SU-DHL-6 (cell line): ENCODE measurements around the gene RHOT2.

Experiments used
- H2AFZ ChIP-seq: fragments of 200-600 bp; sonication (generic); 2 replicates; pipeline ENCODE4 v1.6.1; 2014; ENCODE audit warnings: low read depth, mild to moderate bottlenecking, moderate library complexity, mixed read lengths, antibody characterized with exemption, low read length; ENCODE audit not compliant: severe bottlenecking
- H3F3A ChIP-seq: fragments of 200-600 bp; shearing (Covaris generic); 2 replicates; pipeline ENCODE4 v1.6.0; 2016; ENCODE audit warnings: antibody characterized with exemption, mild to moderate bottlenecking; ENCODE audit not compliant: insufficient read depth
- H3K27ac ChIP-seq: fragments of 200-600 bp; sonication (generic); 2 replicates; pipeline ENCODE4 v1.5.1; 2016; ENCODE audit warnings: low read depth, mild to moderate bottlenecking, low read length, moderate library complexity, mixed read lengths
- H3K27me3 ChIP-seq: fragments of 200-600 bp; sonication (generic), shearing (Covaris generic); 2 replicates; pipeline ENCODE4 v1.6.0; 2014; ENCODE audit warnings: mild to moderate bottlenecking, low read length
- H3K36me3 ChIP-seq: fragments of 200-600 bp; sonication (generic); 2 replicates; pipeline ENCODE4 v1.6.1; 2014; ENCODE audit warnings: mild to moderate bottlenecking, low read length, mixed read lengths
- H3K4me2 ChIP-seq: fragments of 300-600, 200-600 bp; shearing (Covaris generic), sonication (generic); 2 replicates; pipeline ENCODE4 v1.6.0; 2014; ENCODE audit warnings: low read length, low read depth, mild to moderate bottlenecking; ENCODE audit not compliant: poor library complexity, severe bottlenecking
- H3K4me3 ChIP-seq: fragments of 200-600 bp; sonication (generic); 2 replicates; pipeline ENCODE4 v1.5.1; 2014; ENCODE audit warnings: antibody characterized with exemption, low read length, mild to moderate bottlenecking, mixed read lengths; ENCODE audit not compliant: insufficient read depth, poor library complexity, severe bottlenecking
- H3K79me2 ChIP-seq: fragments of 200-600 bp; sonication (generic); 2 replicates; pipeline ENCODE4 v1.6.1; 2014; ENCODE audit warnings: mild to moderate bottlenecking, low read length, moderate library complexity; ENCODE audit not compliant: insufficient read depth
- H3K9ac ChIP-seq: fragments of 200-600 bp; sonication (generic); 2 replicates; pipeline ENCODE4 v1.7.0; 2014; ENCODE audit warnings: mild to moderate bottlenecking, low read length
- H3K9me2 ChIP-seq: fragments of 200-600 bp; sonication (generic); replicated peaks from 2 replicates; pipeline ENCODE4 v1.6.1; 2014; ENCODE audit warnings: low read length; ENCODE audit not compliant: insufficient read depth
- H3K9me3 ChIP-seq: fragments of 200-600 bp; sonication (generic); 2 replicates; pipeline ENCODE4 v1.6.1; 2014; ENCODE audit warnings: low read length, mixed read lengths; ENCODE audit not compliant: insufficient read depth
- H4K20me1 ChIP-seq: fragments of 200-600 bp; sonication (generic); 2 replicates; pipeline ENCODE4 v1.6.1; 2014; ENCODE audit warnings: low read depth, mild to moderate bottlenecking, antibody characterized with exemption, low read length, moderate library complexity, mixed read lengths
- EZH2phosphoT487 ChIP-seq: fragments of 200-600 bp; sonication (generic), shearing (Covaris generic); conservative IDR thresholded peaks from 2 replicates; pipeline ENCODE4 v1.6.1; 2018; ENCODE audit warnings: mild to moderate bottlenecking, antibody characterized with exemption, low read length, moderate library complexity, mixed read lengths
- TF ChIP-seq, protein P1 (sequence below): fragments of 200-600 bp; sonication (generic); IDR thresholded peaks from one replicate; pipeline ENCODE4 v1.5.1; 2017; ENCODE audit warnings: antibody characterized with exemption, mild to moderate bottlenecking, low read length, moderate library complexity; ENCODE audit not compliant: insufficient read depth, poor library complexity, severe bottlenecking

The RHOT2 gene

DNA sequence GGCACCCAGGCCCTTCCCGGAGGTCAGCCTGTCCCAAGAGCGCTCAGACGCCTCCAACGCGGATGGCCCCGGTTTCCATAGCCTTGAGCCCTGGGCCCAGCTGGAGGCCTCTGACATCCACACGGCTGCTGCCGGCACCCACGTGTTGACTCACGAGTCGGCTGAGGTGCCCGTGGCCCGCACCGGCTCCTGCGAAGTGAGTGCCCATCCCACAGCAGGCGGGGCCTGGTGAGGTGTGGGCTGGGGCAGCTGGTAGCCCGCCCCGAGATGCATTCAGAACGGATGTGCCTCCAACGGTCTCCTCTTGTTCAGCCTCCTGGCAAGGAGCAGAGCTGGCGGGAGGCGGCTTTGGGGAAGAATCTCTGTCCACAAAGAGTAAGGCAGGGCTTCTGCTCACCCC lies 16.1 kb upstream of the RHOT2 start:
- Histone ChIP-seq H3K27me3 (no peaks in the 10 kb centered on the region), H3K4me2 (no peak overlapping the region), H3K4me3 (no peak overlapping the region), H4K20me1 (no peaks in the 10 kb centered on the region), H3K79me2 (peaks cover 6% of the 10 kb centered on the region; the same call in 1 of the 2 replicates), H2AFZ (no peak overlapping the region), H3K9me2 (no peaks in the 10 kb centered on the region), H3K36me3 (no peaks in the 10 kb centered on the region), H3K27ac (no peak overlapping the region), H3K9ac (no peak overlapping the region), H3K9me3 (no peaks in the 10 kb centered on the region), H3F3A (peaks cover 9% of the 10 kb centered on the region; the same call in 1 of the 2 replicates)
- TF ChIP-seq EZH2phosphoT487, result no peak
- TF ChIP-seq, protein P1, sequence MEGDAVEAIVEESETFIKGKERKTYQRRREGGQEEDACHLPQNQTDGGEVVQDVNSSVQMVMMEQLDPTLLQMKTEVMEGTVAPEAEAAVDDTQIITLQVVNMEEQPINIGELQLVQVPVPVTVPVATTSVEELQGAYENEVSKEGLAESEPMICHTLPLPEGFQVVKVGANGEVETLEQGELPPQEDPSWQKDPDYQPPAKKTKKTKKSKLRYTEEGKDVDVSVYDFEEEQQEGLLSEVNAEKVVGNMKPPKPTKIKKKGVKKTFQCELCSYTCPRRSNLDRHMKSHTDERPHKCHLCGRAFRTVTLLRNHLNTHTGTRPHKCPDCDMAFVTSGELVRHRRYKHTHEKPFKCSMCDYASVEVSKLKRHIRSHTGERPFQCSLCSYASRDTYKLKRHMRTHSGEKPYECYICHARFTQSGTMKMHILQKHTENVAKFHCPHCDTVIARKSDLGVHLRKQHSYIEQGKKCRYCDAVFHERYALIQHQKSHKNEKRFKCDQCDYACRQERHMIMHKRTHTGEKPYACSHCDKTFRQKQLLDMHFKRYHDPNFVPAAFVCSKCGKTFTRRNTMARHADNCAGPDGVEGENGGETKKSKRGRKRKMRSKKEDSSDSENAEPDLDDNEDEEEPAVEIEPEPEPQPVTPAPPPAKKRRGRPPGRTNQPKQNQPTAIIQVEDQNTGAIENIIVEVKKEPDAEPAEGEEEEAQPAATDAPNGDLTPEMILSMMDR, result no peak

DNA sequence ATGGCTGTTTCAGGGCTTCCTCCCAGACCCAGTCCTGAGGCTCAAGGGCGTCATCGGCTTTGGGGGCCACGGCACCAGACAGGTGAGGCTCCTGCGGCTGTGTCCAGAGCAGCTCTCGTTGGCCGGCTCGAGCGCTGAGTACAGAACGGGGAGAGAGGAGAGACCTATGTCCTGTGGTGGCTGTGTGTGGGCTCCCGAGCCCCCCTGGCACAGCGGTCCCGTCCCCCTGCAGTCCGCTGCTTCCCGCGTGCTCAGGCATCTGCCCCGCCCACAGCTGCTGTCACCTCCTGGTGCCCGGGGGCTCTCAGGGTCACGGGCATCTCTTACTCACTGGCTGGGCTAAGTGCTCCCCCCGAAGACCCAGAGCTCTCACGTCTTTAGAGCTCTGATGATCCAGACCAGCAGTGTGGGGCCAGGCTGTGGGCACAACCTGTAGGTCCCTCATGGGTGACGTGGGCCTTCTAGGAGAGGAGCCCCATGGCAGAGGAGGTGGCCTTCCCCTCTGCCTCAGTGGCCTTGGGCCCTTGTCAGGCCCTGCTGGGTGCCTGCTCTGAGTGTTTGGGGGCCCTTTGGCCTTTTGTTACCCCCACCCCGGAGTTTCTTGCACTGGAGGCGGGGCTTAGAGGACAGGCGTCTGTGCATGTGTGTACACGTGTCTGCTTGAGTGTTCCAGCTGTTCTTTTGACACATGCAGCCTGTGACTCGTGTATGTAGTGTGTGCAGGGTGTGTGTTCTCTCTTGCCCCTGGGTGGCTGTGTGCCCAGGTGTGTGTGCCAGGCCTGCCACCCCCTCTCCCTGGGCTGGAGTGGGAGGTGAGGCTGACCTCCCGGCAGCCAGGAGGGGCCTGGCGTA lies 15.3 kb upstream of the RHOT2 start:
- Histone ChIP-seq H3K79me2 (peaks cover 6% of the 10 kb centered on the region; the same call in 1 of the 2 replicates), H3K36me3 (no peaks in the 10 kb centered on the region), H3K27ac (no peak overlapping the region), H3K9ac (no peak overlapping the region), H3K9me3 (no peaks in the 10 kb centered on the region), H3K4me2 (no peak overlapping the region), H3F3A (peaks cover 9% of the 10 kb centered on the region; the same call in 1 of the 2 replicates), H2AFZ (no peak overlapping the region), H3K4me3 (no peak overlapping the region), H3K9me2 (no peaks in the 10 kb centered on the region), H3K27me3 (no peaks in the 10 kb centered on the region), H4K20me1 (no peaks in the 10 kb centered on the region)
- TF ChIP-seq, protein P1, result no peak
- no peak for TF ChIP-seq EZH2phosphoT487

DNA sequence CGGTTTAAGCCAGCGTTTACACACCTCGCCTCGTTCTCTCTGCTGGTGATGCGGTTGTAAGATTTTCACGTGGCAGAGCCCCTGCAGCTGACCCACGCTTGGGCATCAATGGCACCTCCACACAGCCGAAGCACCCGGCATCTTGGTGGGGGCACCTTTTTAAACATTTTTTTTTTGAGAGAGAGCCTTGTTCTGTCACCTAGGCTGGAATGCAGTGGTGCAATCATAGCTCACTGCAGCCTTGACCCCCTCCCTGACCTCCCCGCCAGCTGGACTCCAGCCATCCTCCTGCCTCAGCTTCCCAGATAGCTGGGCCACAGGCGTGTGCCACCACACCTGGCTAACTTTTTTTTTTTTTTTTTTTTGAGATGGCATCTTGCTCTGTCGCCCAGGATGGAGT lies 13.9 kb upstream of the RHOT2 start:
- Histone ChIP-seq H4K20me1 (no peaks in the 10 kb centered on the region), H3K9me3 (no peaks in the 10 kb centered on the region), H3K27ac (no peak overlapping the region), H3K9me2 (no peaks in the 10 kb centered on the region), H3K79me2 (peaks cover 6% of the 10 kb centered on the region; the same call in 1 of the 2 replicates), H3K36me3 (no peaks in the 10 kb centered on the region), H3K4me2 (no peak overlapping the region), H3K9ac (no peak overlapping the region), H3K27me3 (no peaks in the 10 kb centered on the region), H2AFZ (no peak overlapping the region), H3F3A (no peaks in the 10 kb centered on the region), H3K4me3 (no peak overlapping the region)
- TF ChIP-seq, protein P1, result no peak
- no peak for TF ChIP-seq EZH2phosphoT487
